T-helper 17 cell (primary cell): ENCODE data around the gene ICE1. TPM values are rescaled to one million over a fixed set of nuclear protein-coding genes. Genes with fewer than 3 reads are reported as not detected.
A peak's percentile ranks its signal among the peaks of the same experiment; 100 is the strongest.

Experiments used
- ATAC-seq: fragments of 150-1000 bp; cut with Tn5 transposase; 2 replicates; pipeline ENCODE4 v1.10.0; 2021; ENCODE audit warnings: mild to moderate bottlenecking, moderate library complexity
- DNase-seq, 3 donors: peaks; one replicate each; pipeline versions ENCODE4 v3.0.0 to v3.0.0-alpha.2; 2020 to 2021
- H3K9me3 ChIP-seq: one replicate; pipeline ENCODE4 v1.7.0; 2013; ENCODE audit warnings: low read length, mild to moderate bottlenecking; ENCODE audit not compliant: control insufficient read depth, poor library complexity, severe bottlenecking
- H3K27ac Mint-ChIP-seq: one replicate; pipeline ENCODE4 v1.8.0; 2022; ENCODE audit warnings: mild to moderate bottlenecking, moderate library complexity, mixed read lengths
- H3K27me3 Mint-ChIP-seq: one replicate; pipeline ENCODE4 v1.8.0; 2022; ENCODE audit warnings: mixed read lengths
- H3K36me3 Mint-ChIP-seq: one replicate; pipeline ENCODE4 v1.8.0; 2022; ENCODE audit warnings: low read depth, mixed read lengths
- H3K4me1 Mint-ChIP-seq: one replicate; pipeline ENCODE4 v1.8.0; 2022; ENCODE audit warnings: mild to moderate bottlenecking, mixed read lengths
- H3K4me3 Mint-ChIP-seq: one replicate; pipeline ENCODE4 v1.8.0; 2022; ENCODE audit warnings: mild to moderate bottlenecking, moderate library complexity, mixed read lengths
- total RNA-seq, 4 donors: library from RNA in 2 of 4; stranded (reverse) in 2 of 4; gene quantifications; one replicate each; pipeline ENCODE4 v1.2.3 and lab custom pipeline; 2022 to 2026

The ICE1 gene
- total RNA-seq, 2 donors from 2014 or later: 28.9 to 36.3 TPM

DNA sequence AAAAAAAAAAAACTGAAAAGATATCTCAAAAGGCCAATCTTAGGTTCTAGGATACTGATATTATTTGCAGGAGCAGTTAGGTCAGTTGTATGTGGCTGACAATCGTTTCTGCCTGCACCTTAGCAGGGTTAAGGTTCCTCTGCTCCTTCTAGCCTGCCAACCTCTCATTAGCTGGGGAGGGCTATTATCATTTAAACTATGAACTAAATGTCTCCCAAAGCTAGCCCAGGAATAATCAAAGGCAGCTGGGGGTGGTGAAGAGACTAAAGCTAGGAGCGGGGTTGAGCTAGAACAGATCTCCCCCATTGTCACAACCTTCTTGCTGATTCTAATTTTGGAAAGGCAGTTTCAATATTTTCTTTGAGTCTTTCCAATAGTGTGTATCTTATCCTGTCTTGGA is 99.9 kb downstream of the ICE1 start:
- no peaks in the 10 kb centered on the region for H3K9me3 ChIP-seq
- DNase-seq (no peak), ATAC-seq (no peak)
- H3K4me3 Mint-ChIP-seq: no peak overlapping the region
- H3K4me1 Mint-ChIP-seq: no peaks in the 10 kb centered on the region
- no peak overlapping the region for H3K27ac Mint-ChIP-seq
- H3K27me3 Mint-ChIP-seq: no peaks in the 10 kb centered on the region
- peaks cover 3% of the 10 kb centered on the region for H3K36me3 Mint-ChIP-seq

DNA sequence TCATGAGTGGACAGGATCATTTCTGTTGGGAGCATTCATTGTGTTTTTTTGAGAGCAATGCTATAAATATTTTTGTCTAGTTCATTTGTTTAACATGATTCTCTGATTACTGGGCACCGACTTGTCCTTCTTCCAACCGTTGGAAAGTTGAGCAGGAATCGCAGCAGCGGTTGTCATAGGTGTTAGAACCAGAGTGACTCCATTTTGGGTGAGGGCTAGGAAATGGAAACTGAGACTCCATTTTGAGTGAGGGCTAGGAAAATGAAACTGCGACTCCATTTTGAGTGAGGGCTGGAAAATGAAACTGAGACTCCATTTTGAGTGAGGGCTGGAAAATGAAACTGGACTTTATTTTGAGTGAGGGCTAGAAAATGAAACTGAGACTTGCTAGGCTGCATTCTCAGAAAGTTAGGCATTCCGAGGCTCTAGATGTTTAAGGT is 100.6 kb downstream of the ICE1 start:
- Mint-ChIP-seq H3K27ac (peak overlapping the region; percentile 4), H3K4me1 (no peaks in the 10 kb centered on the region), H3K36me3 (peaks cover 3% of the 10 kb centered on the region), H3K27me3 (no peaks in the 10 kb centered on the region), H3K4me3 (no peak overlapping the region)
- peak; percentile 82 for ATAC-seq
- H3K9me3 ChIP-seq: no peaks in the 10 kb centered on the region
- DNase-seq: no peak

DNA sequence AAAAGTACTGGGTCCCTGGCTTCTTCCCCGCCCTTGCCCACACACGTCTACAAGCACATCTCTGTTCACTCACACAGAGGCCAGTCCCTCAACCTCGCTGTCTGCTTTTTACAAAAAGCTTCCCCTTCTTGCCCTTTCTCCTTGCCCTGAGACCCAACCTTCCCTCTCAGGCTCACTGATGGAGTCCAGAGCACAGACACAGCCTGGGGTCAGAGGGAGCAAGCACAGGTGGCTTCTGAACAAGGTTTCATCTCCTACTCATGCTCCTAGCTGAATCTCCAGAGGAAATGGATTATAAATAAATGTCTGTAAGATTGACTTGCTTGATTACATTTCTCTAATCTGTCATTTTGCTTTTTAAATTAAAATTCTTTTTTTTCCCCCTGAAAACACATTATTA is 101.8 kb downstream of the ICE1 start:
- H3K4me1 Mint-ChIP-seq: no peaks in the 10 kb centered on the region
- no peak for ATAC-seq
- no peak for DNase-seq
- peaks cover 3% of the 10 kb centered on the region for H3K36me3 Mint-ChIP-seq
- no peaks in the 10 kb centered on the region for H3K27me3 Mint-ChIP-seq
- no peak overlapping the region for H3K4me3 Mint-ChIP-seq
- H3K9me3 ChIP-seq: no peaks in the 10 kb centered on the region
- H3K27ac Mint-ChIP-seq: no peak overlapping the region

DNA sequence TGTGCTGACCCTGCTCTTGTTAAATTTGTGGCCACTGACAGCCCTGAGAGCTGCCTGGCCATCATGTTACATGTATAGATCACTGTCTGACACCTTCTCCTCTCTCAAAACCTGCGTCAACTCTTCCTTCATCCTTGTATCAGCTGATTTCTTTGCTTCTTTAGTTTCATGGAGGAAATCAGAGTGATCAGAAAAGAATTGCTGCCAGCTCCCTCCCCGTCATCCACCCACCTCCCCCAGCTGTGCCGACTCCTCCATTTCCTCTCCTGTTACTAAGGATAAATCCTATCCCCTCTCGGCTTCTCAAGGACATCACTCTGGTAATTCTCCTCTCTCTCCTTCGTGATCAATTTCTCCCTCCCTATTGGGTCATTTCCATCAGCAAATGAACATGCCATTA is 108.9 kb downstream of the ICE1 start:
- ATAC-seq (no peak), DNase-seq (no peak)
- Mint-ChIP-seq H3K27ac (no peak overlapping the region), H3K4me3 (no peak overlapping the region), H3K27me3 (peaks cover 24% of the 10 kb centered on the region), H3K4me1 (no peaks in the 10 kb centered on the region), H3K36me3 (peaks cover 4% of the 10 kb centered on the region)
- no peaks in the 10 kb centered on the region for H3K9me3 ChIP-seq

DNA sequence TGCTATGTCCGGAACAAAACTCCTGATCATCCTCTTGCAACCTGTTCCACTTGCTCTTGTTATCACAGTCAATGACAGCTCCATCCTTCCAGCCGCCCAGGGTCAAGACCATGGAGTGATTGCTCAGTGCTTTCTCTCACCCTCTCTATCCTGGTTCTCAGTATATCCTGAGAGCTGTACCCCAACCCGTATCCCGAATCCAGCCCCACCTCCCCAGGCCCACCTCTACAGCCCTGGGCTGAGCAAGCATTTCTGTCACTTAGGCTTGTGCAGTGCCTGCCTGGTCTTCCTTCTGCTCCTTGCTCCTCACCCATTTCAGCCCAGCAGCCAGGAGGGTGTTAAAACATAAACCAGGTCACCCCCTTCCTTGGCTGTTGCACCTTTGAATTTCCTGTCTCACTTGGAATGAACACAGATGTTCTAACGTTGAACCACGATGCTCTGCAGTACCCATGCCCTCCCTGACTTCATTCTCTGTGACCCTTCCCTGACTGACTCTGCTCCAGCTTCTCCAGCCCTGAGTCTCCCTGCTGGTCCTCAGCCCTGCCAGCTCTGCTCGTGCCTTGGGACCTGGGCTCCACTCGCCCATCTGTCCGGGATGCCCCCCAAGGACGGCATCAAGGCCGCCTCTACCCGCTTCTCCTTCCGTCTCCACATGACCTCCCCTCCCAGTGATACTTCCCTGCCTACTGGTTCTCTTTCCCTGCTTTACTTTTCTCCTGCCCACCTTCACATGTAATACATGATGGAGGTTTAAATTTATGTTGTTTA is 110.0 kb downstream of the ICE1 start:
- no peak for ATAC-seq
- H3K9me3 ChIP-seq: no peaks in the 10 kb centered on the region
- Mint-ChIP-seq H3K36me3 (peaks cover 4% of the 10 kb centered on the region), H3K27me3 (peaks cover 32% of the 10 kb centered on the region), H3K4me1 (no peaks in the 10 kb centered on the region), H3K4me3 (no peak overlapping the region), H3K27ac (no peak overlapping the region)
- DNase-seq: no peak

DNA sequence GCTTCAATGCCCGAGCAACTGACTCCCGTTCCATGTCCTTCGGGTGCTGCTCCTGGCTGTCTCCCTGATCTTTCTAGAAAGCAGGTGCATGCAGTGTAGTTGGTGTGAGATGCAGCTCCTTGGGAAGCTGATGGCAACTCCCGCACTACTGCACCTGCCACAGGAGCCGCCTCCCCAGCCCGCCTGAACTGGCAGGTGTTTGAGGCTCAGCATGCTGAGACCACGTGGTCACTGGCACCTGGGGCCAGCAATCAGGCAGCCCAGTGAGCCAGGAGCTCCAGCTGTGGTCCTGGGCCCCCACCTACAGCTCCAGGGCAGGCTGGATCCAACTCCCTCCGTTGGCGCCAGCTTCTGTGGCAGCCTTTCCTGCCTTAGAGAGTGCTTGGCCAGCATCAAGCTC is 111.5 kb downstream of the ICE1 start:
- no peaks in the 10 kb centered on the region for H3K4me1 Mint-ChIP-seq
- H3K27ac Mint-ChIP-seq: no peak overlapping the region
- peaks cover 32% of the 10 kb centered on the region for H3K27me3 Mint-ChIP-seq
- no peak overlapping the region for H3K4me3 Mint-ChIP-seq
- no peak for DNase-seq
- ATAC-seq: no peak
- no peaks in the 10 kb centered on the region for H3K9me3 ChIP-seq
- H3K36me3 Mint-ChIP-seq: peaks cover 4% of the 10 kb centered on the region

DNA sequence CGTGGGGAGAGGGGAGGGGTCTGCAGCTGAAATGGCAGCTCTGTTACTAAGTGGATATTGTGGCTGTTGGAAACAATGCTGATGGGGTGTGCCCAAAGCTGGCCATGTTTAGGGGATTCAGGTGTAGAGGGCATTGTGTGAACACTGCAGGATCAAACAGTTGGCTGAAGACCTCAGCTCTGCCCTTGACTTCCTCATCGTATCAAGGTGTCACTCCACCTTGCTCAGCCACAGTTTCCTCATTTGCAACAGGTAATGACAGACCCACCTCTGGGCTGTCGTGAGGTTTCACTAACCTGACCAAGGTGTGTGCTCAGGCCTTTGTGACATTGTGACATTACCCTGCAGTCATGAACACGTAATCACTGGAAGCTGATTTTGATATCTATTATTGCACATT is 111.9 kb downstream of the ICE1 start:
- DNase-seq: no peak
- peaks cover 32% of the 10 kb centered on the region for H3K27me3 Mint-ChIP-seq
- no peaks in the 10 kb centered on the region for H3K4me1 Mint-ChIP-seq
- no peaks in the 10 kb centered on the region for H3K9me3 ChIP-seq
- H3K4me3 Mint-ChIP-seq: no peak overlapping the region
- H3K36me3 Mint-ChIP-seq: peaks cover 4% of the 10 kb centered on the region
- ATAC-seq: no peak
- H3K27ac Mint-ChIP-seq: no peak overlapping the region

DNA sequence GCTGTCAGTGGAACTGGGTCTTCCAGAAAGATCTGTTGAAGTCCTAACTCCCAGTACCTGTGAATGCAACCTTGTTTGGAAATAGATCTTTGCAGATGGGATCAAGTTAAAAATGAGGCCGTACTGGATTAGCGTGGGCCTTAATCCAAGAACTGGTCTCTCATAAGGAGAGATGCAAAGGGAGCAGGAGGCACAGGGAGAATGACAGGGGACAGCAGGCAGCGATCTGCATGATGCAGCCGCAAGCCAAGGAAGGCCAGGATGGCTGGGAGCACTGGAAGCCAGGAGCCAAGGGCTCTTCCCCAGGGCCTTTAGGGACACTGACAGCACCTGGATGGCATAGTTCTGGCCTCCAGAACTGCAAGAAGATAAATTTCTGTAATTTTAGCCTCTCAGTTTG is 114.4 kb downstream of the ICE1 start:
- DNase-seq (no peak), ATAC-seq (no peak)
- H3K4me1 Mint-ChIP-seq: no peaks in the 10 kb centered on the region
- H3K4me3 Mint-ChIP-seq: no peak overlapping the region
- H3K36me3 Mint-ChIP-seq: no peaks in the 10 kb centered on the region
- H3K27ac Mint-ChIP-seq: no peak overlapping the region
- no peaks in the 10 kb centered on the region for H3K9me3 ChIP-seq
- H3K27me3 Mint-ChIP-seq: peaks cover 29% of the 10 kb centered on the region

DNA sequence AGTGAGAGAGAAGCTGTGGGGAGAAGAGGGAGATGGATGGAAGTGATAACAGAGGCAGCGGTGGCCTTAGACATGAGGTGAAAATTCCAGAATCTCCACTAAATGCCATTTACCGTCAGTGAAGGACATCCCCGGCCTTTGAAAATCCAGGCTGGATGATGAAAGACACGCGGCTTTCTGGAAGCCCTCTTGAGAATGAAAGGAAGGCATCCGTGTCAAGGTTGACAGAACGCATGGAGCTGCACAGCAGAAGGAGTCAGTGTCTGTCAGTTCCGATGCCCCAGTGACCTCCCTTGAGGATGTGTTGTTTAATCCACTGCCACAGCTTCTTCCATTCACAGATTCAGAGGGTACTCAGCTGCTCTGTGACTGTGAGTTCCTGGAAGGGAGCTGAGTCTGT is 114.9 kb downstream of the ICE1 start:
- H3K9me3 ChIP-seq: no peaks in the 10 kb centered on the region
- H3K36me3 Mint-ChIP-seq: no peaks in the 10 kb centered on the region
- H3K4me1 Mint-ChIP-seq: no peaks in the 10 kb centered on the region
- H3K27me3 Mint-ChIP-seq: peaks cover 25% of the 10 kb centered on the region
- H3K4me3 Mint-ChIP-seq: no peak overlapping the region
- ATAC-seq: no peak
- DNase-seq: no peak
- H3K27ac Mint-ChIP-seq: no peak overlapping the region

DNA sequence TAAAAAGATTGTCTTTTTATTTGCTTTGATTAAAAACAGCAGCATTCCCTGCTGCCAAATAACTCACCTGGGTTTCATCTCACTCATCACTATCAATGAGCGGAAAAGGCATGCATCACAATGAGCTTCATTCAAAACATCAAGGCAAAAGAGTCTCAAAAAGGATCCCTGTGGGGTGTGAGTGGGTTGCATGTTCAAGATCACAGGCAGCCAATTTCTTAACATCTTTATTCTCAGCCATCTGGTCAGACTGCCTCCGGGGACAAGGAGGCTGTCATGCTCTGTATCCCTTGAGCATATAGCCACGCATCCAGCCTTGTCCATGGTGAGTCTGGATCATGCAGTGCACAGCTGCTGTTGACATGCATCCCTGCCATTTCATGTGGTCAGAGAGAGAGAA is 117.1 kb downstream of the ICE1 start:
- no peaks in the 10 kb centered on the region for H3K4me1 Mint-ChIP-seq
- H3K36me3 Mint-ChIP-seq: no peaks in the 10 kb centered on the region
- no peaks in the 10 kb centered on the region for H3K9me3 ChIP-seq

More for the DNA sequence above, 117.1 kb downstream of the ICE1 start:
- no peak for DNase-seq
- Mint-ChIP-seq H3K27me3 (peaks cover 18% of the 10 kb centered on the region), H3K27ac (no peak overlapping the region), H3K4me3 (no peak overlapping the region)
- no peak for ATAC-seq
